Heart left ventricle (tissue), 16 donors: ENCODE results near the gene C11orf97. TPM values are rescaled to one million over a fixed set of nuclear protein-coding genes. Genes with fewer than 3 reads are reported as not detected.

ENCODE experiments used
- ATAC-seq, 4 donors: fragments of 200-7000 bp; cut with Tn5 transposase; one replicate each; pipeline ENCODE4 v1.9.1; 2020 to 2022; ENCODE audit warnings: moderate library complexity in 4 of 4, mild to moderate bottlenecking in 3 of 4, moderate number of reproducible peaks in 1 of 4
- DNase-seq, 5 donors: peaks; one replicate each; pipeline ENCODE4 v3.0.0-alpha.2; 2020
- H3K27ac ChIP-seq, 12 donors: fragments of 200-600 bp; sonication (generic) in 4 of 12; one replicate each; pipeline versions ENCODE4 v1.5.0 to v1.8.0; 2016 to 2022; ENCODE audit warnings: mild to moderate bottlenecking in 2 of 12
- H3K27me3 ChIP-seq, 9 donors: fragments of 200-600 bp; sonication (generic) in 2 of 9; one replicate each; pipeline versions ENCODE4 v1.5.1 to v1.8.0; 2016 to 2022; ENCODE audit warnings: mild to moderate bottlenecking in 3 of 9
- H3K36me3 ChIP-seq, 9 donors: fragments of 200-600 bp; sonication (generic) in 2 of 9; one replicate each; pipeline versions ENCODE4 v1.5.0 to v1.8.0; 2018 to 2022; ENCODE audit warnings: mild to moderate bottlenecking in 2 of 9
- H3K4me1 ChIP-seq, 12 donors: fragments of 200-600 bp; sonication (generic) in 4 of 12; one replicate each; pipeline versions ENCODE4 v1.5.0 to v1.8.0; 2016 to 2022; ENCODE audit warnings: mild to moderate bottlenecking in 3 of 12
- H3K4me3 ChIP-seq, 12 donors: fragments of 200-600 bp; sonication (generic) in 4 of 12; one replicate each; pipeline versions ENCODE4 v1.5.0 to v1.8.0; 2017 to 2022; ENCODE audit warnings: mild to moderate bottlenecking in 9 of 12, moderate library complexity in 4 of 12
- H3K9me3 ChIP-seq, 12 donors: fragments of 200-600 bp; sonication (generic) in 4 of 12; one replicate each; pipeline versions ENCODE4 v1.5.0 to v1.8.0; 2016 to 2022; ENCODE audit warnings: mild to moderate bottlenecking in 1 of 12
- CTCF ChIP-seq, 12 donors: fragments of 200-600 bp; sonication (generic) in 4 of 12; IDR thresholded peaks; one replicate each; pipeline versions ENCODE4 v1.5.0 to v1.8.0; 2018 to 2022; ENCODE audit warnings: antibody characterized with exemption in 12 of 12, mild to moderate bottlenecking in 5 of 12
- POLR2A ChIP-seq, 2 donors: fragments of 450-650 bp; IDR thresholded peaks; one replicate each; pipeline ENCODE4 v1.6.1; 2017; ENCODE audit warnings: antibody characterized with exemption in 2 of 2, mild to moderate bottlenecking in 2 of 2, moderate library complexity in 2 of 2
- WGBS, 4 donors: extraction: QIAGEN DNeasy Blood & Tissue Kit in 2 of 4; methylation state at CpG; one replicate each; pipeline versions ENCODE4 v1.1.5 to v1.1.7; 2013 to 2018; 5-methylcytosine and 5-hydroxymethylcytosine counted together
- intact Hi-C, 10 donors: fragments of 100-400 bp; cut with DNase I; formaldehyde crosslinking; loops; one replicate each; pipeline versions ENCODE4 v1.11.1 to v1.14.2; 2022
- polyA plus RNA-seq, 2 donors: library from polyadenylated mRNA; stranded (reverse); fragments of 200-250 nt; gene quantifications; one replicate each; pipeline ENCODE4 v1.2.3, GENCODE V29; 2013
- total RNA-seq, 9 donors: library from RNA; depleted of rRNA in 2 of 9; stranded (reverse); fragments of >200 nt in 2 of 9; fragmentation: NEBNext Ultra II Directional in 3 of 9; extraction: Animal tissue kit (Norgen Biotek cat#: 25700) in 3 of 9; gene quantifications; one replicate each; pipeline versions ENCODE4 v1.1.0 to v1.2.4, GENCODE V29; 2016 to 2023
- donor health status: ischemic (EF 13 %, LVEDD 7.1; RV severe dilation, severe dysfunction).
- donor health status: healthy with polysubstance abuse.
- donor health status: DM: no; HTN: yes; CAD: no.
- donor health status: DM: no; HTN: no; CAD: no.
- donor health status: ischemic (EF 25% LVEDD 6.9; RV normal size, moderate dysfunction).
- donor health status: ischemic (EF 25% LVEDD 5.7; RV mildly dilated, moderate dysfunction).
- donor health status: healthy.
- donor health status: DM: yes; HTN: yes; CAD: no.
- donor health status: ischemic (EF 35%, LVEDD 5.7; RV mildly dilated, moderate dysfunction).
- donor health status: nonischemic (EF 11% LVEDD 7.7; RV severe dilation, severe dysfunction).
- donor health status: DM: yes; HTN: yes; CAD: no.
- donor health status: PGD.
- donor health status: ischemic (EF 29% LVEDD 5.4; RV normal size, mild dysfunction).
- donor health status: nonischemic (EF 23%, LVEDD 6.1; RV moderate dilation, normal function).

Gene C11orf97
- total and polyA plus RNA-seq, 11 donors, result not detected

GRCh38 chr11:94507485-94507884 lies 4.8 kb upstream of the C11orf97 start:
- no peak for TF ChIP-seq CTCF (IDR thresholded peaks at IDR 0.05)
- no peak for TF ChIP-seq POLR2A (IDR thresholded peaks at IDR 0.05)
- Histone ChIP-seq H3K27me3 (peaks cover 0 to 4% (median 0%) of the 10 kb centered on the region in 9 donors), H3K4me3 (no peak overlapping the region), H3K4me1 (peaks cover 0 to 8% (median 4%) of the 10 kb centered on the region in 12 donors), H3K9me3 (no peaks in the 10 kb centered on the region), H3K36me3 (peaks cover 0 to 8% (median 0%) of the 10 kb centered on the region in 9 donors), H3K27ac (no peak overlapping the region)
- intact Hi-C loops, result loop anchor here in 4 of 10 donors (5.0 to 10.0 kb wide), 5 partner anchors 333 to 1273 kb away; no protein-coding TSS in a partner anchor
- 69 to 73% (median 71%) methylated on average over 4 of the region's 4 CpGs for WGBS, 4 donors
- ATAC-seq (no peak), DNase-seq (no peak)

GRCh38 chr11:94513091-94513490 lies 830 bp downstream of the C11orf97 start:
- WGBS, 4 donors, result 73 to 74% (median 74%) methylated on average over 2 of the region's 2 CpGs

GRCh38 chr11:94515398-94515797 lies 3.1 kb downstream of the C11orf97 start:
- no peak for DNase-seq

More at GRCh38 chr11:94513091-94513490, 830 bp downstream of the C11orf97 start:
- no peaks in the 10 kb centered on the region for H3K36me3 ChIP-seq
- intact Hi-C loops, result no loop called here
- ATAC-seq (no peak), DNase-seq (no peak)
- H3K27ac ChIP-seq, result no peak overlapping the region
- H3K9me3 ChIP-seq, result no peaks in the 10 kb centered on the region
- H3K4me3 ChIP-seq, result peak overlapping the region in 1 of 12 donors; percentile 49
- TF ChIP-seq CTCF (IDR thresholded peaks at IDR 0.05) (no peak), POLR2A (IDR thresholded peaks at IDR 0.05) (no peak)
- peaks cover 0 to 8% (median 0%) of the 10 kb centered on the region in 9 donors for H3K27me3 ChIP-seq
- peaks cover 0 to 16% (median 4%) of the 10 kb centered on the region in 12 donors for H3K4me1 ChIP-seq

GRCh38 chr11:94516725-94517124 lies 4.5 kb downstream of the C11orf97 start:
- TF ChIP-seq POLR2A (IDR thresholded peaks at IDR 0.05) (no peak), CTCF (IDR thresholded peaks at IDR 0.05) (no peak)
- Histone ChIP-seq H3K4me3 (no peak overlapping the region), H3K4me1 (peaks cover 0 to 19% (median 4%) of the 10 kb centered on the region in 12 donors), H3K9me3 (no peaks in the 10 kb centered on the region), H3K27ac (no peak overlapping the region), H3K27me3 (peaks cover 0 to 8% (median 0%) of the 10 kb centered on the region in 9 donors), H3K36me3 (no peaks in the 10 kb centered on the region)
- ATAC-seq, result no peak
- DNase-seq, result no peak
- intact Hi-C loops, result loop anchor here in 1 of 10 donors (5.0 kb wide), 1 partner anchor 86 kb away; no protein-coding TSS in a partner anchor
- 35 to 96% (median 44%) methylated on average over 1 of the region's 1 CpG for WGBS, 4 donors

More at GRCh38 chr11:94515398-94515797, 3.1 kb downstream of the C11orf97 start:
- intact Hi-C loops, result loop anchor here in 1 of 10 donors (5.0 kb wide), 1 partner anchor 87 kb away; no protein-coding TSS in a partner anchor
- H3K27me3 ChIP-seq, result peaks cover 0 to 8% (median 0%) of the 10 kb centered on the region in 9 donors
- H3K4me3 ChIP-seq, result no peak overlapping the region
- ATAC-seq, result no peak
- no peak overlapping the region for H3K27ac ChIP-seq
- TF ChIP-seq POLR2A (IDR thresholded peaks at IDR 0.05) (no peak), CTCF (IDR thresholded peaks at IDR 0.05) (no peak)
- H3K9me3 ChIP-seq, result no peaks in the 10 kb centered on the region
- no peaks in the 10 kb centered on the region for H3K36me3 ChIP-seq
- peaks cover 0 to 19% (median 4%) of the 10 kb centered on the region in 12 donors for H3K4me1 ChIP-seq
- 74 to 82% (median 78%) methylated on average over 2 of the region's 2 CpGs for WGBS, 4 donors
